ENCODE results near the gene RAB4B.

The RAB4B gene

DNA sequence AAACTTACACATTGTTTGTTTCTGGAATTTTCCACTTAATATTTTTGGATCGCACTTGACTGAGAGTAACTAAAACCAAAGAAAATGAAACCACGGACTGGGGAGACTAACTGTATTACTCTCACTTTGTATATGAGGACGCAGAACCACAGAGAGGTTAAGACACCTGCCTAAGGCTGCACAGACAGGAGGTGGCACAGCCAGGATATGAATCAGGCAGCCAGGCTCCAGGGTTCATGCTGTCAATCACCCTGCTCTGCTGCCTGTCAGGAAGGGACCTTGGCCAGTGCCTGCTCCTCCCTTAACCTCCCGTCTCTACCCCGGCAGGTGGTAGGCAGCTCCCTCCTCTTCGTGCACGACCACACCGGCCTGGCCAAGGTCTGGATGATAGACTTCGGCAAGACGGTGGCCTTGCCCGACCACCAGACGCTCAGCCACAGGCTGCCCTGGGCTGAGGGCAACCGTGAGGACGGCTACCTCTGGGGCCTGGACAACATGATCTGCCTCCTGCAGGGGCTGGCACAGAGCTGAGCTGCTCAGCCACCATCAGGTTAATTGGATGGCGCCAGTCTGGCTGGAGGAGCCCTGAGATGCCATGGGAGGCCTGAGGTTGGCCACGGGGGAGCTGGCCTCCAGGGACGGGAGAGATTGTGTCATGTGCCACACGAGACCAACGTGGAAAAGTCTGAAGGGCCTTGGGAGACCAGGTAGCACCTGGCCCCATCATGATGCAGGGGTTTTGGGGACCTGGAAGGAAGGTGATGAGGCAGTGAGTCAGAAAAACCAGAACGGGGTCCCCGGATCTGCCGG, 38.8 kb upstream of the RAB4B start:
- no peak for DNase-seq (ENCODE audit: low read depth)
- no peak overlapping the region for H3K4me3 ChIP-seq (ENCODE audit: control insufficient read depth, low read depth, low read length)
- TF ChIP-seq CTCF (IDR thresholded peaks at IDR 0.05; ENCODE audit: control insufficient read depth, insufficient read depth, low read depth, low read length, missing control alignments), result no peak

GRCh38 chr19:40739871-40740703, 38.0 kb upstream of the RAB4B start:
- DNase-seq (ENCODE audit: low read depth), result no peak
- no peak overlapping the region for H3K4me3 ChIP-seq (ENCODE audit: control insufficient read depth, low read depth, low read length)
- TF ChIP-seq CTCF (IDR thresholded peaks at IDR 0.05; ENCODE audit: control insufficient read depth, insufficient read depth, low read depth, low read length, missing control alignments), result no peak

DNA sequence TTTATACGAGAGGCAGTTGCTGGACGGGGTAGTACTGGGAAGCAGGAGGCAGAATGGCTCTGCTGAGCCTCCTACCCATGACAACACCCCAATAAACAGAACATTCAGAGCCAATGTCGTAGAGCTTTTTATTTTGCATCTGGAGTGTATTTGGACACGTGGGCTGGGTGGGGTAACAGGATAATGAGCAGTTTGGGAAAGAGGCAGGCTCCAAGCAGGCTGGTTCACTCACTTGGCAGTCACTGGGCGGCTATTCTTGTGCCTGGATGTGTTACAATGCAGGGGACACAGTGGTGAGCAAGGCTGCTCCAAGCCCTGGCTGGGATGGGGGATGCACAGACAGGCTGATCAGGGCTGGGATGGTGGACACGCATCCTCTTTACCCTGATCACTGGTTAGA, 37.3 kb upstream of the RAB4B start:
- TF ChIP-seq CTCF (IDR thresholded peaks at IDR 0.05; ENCODE audit: control insufficient read depth, insufficient read depth, low read depth, low read length, missing control alignments), result no peak
- DNase-seq (ENCODE audit: low read depth), result peak; percentile 53
- no peak overlapping the region for H3K4me3 ChIP-seq (ENCODE audit: control insufficient read depth, low read depth, low read length)

DNA sequence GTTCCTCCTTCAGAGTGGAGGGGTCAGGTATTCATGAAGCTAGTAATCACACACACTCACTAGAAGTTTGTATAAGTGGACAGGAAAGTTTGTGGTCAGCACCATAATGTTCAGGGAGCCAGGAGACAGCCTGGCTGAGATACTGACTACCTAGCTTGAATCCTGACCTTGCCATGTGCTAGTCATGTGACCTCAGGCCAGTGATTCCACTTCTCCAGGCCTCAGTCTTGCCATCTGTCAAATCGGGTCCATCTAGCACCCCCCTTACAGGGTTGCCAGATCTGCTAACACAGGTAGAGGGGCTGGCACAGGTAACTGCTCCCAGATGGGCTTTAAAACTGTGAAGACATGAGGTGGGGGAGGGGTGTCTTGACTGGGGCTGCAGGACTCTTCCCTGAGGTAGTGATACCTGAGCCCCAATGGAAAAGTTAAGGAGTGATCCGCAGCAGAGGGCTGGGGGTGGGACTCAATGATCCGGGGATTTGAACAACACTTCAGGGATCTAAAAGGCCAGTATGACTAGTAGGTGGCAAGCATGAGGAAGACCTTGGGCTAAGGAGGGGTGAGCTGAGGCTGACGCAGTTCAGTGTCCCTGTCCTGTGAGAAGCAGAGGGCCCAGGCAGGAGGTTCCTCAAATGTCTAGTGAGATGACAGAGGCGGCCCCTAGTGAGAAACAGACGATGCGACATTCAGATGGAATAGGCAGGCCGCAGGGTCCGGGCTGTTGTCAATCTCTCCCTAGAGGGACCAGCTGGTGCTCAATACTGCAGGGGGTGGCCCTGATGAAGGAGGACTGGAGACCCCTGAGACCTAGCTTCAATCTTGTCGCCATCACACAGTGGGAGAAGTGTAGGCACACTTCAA, 36.3 kb upstream of the RAB4B start:
- TF ChIP-seq CTCF (IDR thresholded peaks at IDR 0.05; ENCODE audit: control insufficient read depth, insufficient read depth, low read depth, low read length, missing control alignments), result no peak
- DNase-seq (ENCODE audit: low read depth), result no peak
- no peak overlapping the region for H3K4me3 ChIP-seq (ENCODE audit: control insufficient read depth, low read depth, low read length)

DNA sequence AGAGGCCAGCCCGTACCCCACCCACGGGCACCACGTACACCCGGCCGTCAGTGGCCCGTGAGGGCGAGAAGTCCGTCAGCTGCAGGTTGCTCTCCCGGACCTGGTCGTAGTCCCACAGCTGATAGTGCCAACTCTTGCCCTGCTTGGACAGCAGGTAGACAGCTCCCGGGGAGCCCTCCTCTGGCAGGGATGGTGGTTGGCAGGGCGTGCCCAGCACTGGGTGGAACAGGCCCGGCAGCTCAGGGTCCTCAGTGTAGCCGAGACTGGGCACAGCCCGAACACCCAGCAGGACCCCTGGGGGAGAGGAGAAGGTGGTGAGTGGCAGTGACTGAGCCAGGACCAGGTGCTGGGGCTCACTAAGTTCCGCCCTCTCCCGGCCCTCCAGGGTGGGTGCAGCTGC, 35.6 kb upstream of the RAB4B start:
- TF ChIP-seq CTCF (IDR thresholded peaks at IDR 0.05; ENCODE audit: control insufficient read depth, insufficient read depth, low read depth, low read length, missing control alignments), result no peak
- no peak for DNase-seq (ENCODE audit: low read depth)
- no peak overlapping the region for H3K4me3 ChIP-seq (ENCODE audit: control insufficient read depth, low read depth, low read length)

DNA sequence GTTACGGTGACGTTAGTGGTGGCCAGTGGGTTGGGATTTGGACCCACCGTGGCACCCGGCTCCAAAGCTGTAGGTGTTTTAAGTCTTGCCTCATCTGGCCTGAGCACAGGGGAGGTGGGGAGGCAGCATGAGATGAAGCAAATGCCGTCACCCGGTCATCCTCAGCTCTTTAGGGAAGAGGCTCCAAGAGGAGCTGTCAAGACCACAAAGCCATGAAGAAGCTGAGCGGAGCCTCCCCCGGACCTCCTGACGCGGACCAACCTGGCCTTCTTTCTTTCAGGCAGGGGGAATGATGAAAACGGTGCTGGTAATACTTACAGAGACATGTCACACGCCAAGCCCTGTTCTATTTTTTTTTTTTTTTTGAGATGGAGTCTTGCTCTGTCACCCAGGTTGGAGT, 35.2 kb upstream of the RAB4B start:
- TF ChIP-seq CTCF (IDR thresholded peaks at IDR 0.05; ENCODE audit: control insufficient read depth, insufficient read depth, low read depth, low read length, missing control alignments), result no peak
- DNase-seq (ENCODE audit: low read depth), result no peak
- no peak overlapping the region for H3K4me3 ChIP-seq (ENCODE audit: control insufficient read depth, low read depth, low read length)

Measured in AG09309 (cell line).